Activated naive CD4-positive, alpha-beta T cell treated with anti-CD3 and anti-CD28 coated beads, Interleukin-2, amount 10 ng/mL, durations not matched to agents 7 days and 5 days (primary cell): ENCODE data around the gene TBCC.
A peak's percentile ranks its signal among the peaks of the same experiment; 100 is the strongest.

Source experiments
- CTCF ChIA-PET: fragments of 350-600 bp; sonication (Branson Sonifier 250); formaldehyde crosslinking; loops from one replicate; lab custom pipeline; 2021; ENCODE audit warnings: antibody characterized with exemption; lab: Charles Lee
- DNase-seq: peaks from one replicate; pipeline ENCODE4 v3.0.0-alpha.2; 2020
- H3K27ac Mint-ChIP-seq: one replicate; pipeline ENCODE4 v1.8.0; 2021; ENCODE audit warnings: mild to moderate bottlenecking, moderate library complexity, mixed read lengths
- H3K27me3 Mint-ChIP-seq: one replicate; pipeline ENCODE4 v1.8.0; 2021; ENCODE audit warnings: mild to moderate bottlenecking, mixed read lengths
- H3K36me3 Mint-ChIP-seq: one replicate; pipeline ENCODE4 v1.8.0; 2021; ENCODE audit warnings: mixed read lengths
- H3K4me1 Mint-ChIP-seq: one replicate; pipeline ENCODE4 v1.8.0; 2021; ENCODE audit warnings: mixed read lengths
- H3K4me3 Mint-ChIP-seq: one replicate; pipeline ENCODE4 v1.8.0; 2021; ENCODE audit warnings: mild to moderate bottlenecking, moderate library complexity, mixed read lengths
- H3K9me3 Mint-ChIP-seq: one replicate; pipeline ENCODE4 v1.8.0; 2021; ENCODE audit warnings: mixed read lengths

Gene TBCC

DNA sequence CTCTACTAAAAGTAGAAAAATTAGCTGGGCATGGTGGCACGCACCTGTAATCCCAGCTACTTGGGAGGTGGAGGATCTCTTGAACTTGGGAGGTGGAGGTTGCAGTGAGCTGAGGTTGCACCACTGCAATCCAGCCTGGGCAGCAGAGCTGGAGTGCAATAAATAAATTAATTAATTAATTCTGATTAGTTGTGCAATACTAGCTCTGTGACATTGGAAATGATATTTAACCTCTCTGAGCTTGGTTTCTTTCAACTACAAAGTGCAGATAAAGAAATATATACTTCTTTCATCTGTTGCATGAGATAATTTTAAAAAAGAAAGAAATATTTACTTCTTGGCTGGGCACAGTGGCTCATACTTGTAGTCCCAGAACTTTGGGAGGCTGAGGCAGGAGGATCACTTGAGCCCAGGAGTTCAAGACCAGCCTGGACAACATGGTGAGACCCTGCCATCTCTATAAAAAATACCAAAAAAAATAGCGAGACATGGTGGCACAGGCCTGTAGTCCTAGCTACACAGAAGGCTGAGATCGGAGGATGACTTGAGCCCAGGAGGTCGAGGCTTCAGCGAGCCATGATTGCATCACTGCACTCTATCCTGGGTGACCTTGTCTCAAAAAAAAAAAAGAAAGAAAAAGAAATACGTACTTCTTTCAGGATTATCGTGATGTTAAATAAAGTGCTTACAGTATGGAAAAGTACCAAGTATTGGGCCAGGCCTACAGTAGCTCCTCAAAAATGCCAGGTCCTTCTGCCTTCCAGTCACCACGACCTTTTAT, 15.6 kb upstream of the TBCC start:
- Mint-ChIP-seq H3K9me3 (no peaks in the 10 kb centered on the region), H3K4me3 (no peak overlapping the region), H3K4me1 (peaks cover 7% of the 10 kb centered on the region), H3K27ac (no peak overlapping the region), H3K27me3 (no peaks in the 10 kb centered on the region), H3K36me3 (peaks cover 31% of the 10 kb centered on the region)
- CTCF ChIA-PET, result no interaction called here
- DNase-seq, result no peak

DNA sequence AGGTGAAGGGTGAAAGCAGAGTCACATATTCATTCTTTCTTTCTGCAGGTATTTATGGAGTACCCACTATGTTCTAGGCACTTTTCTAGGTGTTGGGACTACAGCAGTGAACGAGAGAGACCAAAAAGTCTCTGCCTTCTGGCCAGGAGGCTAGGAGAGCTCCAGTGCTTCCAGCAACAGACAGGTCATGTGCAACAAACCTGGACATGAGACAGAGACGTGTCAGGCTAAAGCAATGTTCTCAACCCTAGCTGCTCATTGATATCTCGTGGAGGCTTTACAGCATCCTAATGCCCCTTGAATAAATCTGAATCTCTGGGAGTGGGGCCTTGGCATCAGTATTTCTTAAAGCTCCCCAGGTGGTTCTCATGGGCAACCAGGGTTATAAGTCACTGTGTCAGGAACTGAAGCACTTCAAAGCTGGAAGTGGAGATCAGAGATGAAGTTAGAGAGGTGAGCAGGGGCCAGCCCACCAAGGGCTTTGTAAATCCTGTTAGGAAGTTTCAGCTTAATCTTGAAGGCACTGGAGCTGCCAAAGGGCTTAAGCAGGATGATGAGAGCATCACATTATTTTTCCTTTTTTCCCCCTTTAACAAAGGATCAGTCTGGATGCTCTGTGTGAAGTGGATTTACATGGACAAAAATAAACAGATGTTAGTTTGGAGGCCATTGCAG, 13.0 kb upstream of the TBCC start:
- no peak overlapping the region for H3K27ac Mint-ChIP-seq
- H3K9me3 Mint-ChIP-seq, result no peaks in the 10 kb centered on the region
- peaks cover 26% of the 10 kb centered on the region for H3K36me3 Mint-ChIP-seq
- DNase-seq, result no peak
- peaks cover 7% of the 10 kb centered on the region for H3K4me1 Mint-ChIP-seq
- H3K27me3 Mint-ChIP-seq, result no peaks in the 10 kb centered on the region
- H3K4me3 Mint-ChIP-seq, result no peak overlapping the region
- CTCF ChIA-PET, result interaction anchor here (1.0 to 1.7 kb wide), 2 partner anchors 10 kb away, joined by 3 to 4 read pairs; no protein-coding TSS in a partner anchor

DNA sequence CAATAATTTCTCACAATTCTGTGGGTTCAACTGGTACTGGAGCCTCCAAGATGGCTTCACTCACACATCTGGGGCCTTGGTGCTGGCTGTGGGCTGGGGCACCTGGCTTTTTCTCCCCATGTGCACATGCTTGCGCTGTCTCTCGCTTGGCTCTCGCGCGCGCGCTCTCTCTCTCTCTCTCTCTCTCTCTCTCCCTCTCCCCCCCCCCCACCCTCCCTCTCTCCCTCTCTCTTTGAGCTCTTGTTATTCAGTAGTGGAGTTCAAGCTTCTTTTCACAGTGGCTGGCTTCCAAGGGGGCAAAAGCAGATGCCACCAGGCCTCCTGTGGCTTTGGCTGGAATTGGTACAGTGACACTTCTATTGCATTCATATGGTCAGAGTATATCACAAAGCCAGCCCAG, 10.8 kb upstream of the TBCC start:
- peaks cover 31% of the 10 kb centered on the region for H3K36me3 Mint-ChIP-seq
- H3K27me3 Mint-ChIP-seq, result no peaks in the 10 kb centered on the region
- H3K9me3 Mint-ChIP-seq, result no peaks in the 10 kb centered on the region

DNA sequence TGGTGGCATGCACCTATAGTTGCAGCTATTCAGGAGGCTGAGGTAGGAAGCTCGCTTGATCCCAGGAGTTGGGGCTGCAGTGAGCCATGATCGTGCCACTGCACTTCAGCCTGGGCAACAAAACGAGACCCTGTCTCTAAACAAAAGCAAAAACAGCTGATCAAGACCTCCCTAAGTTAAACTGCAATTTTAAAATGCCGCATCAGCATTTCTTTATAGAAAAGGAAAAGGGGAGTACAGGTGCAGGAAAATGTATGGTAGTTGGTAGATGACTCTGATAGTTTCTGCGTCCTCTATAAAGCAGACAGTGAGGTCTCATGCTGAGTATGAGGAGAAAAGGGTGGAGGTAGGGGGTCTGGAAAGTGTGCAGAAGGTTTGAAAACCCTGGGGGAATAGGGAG, 8.9 kb upstream of the TBCC start:
- no peaks in the 10 kb centered on the region for H3K27me3 Mint-ChIP-seq
- H3K36me3 Mint-ChIP-seq, result peaks cover 31% of the 10 kb centered on the region
- H3K4me3 Mint-ChIP-seq, result no peak overlapping the region
- H3K9me3 Mint-ChIP-seq, result no peaks in the 10 kb centered on the region
- CTCF ChIA-PET, result no interaction called here
- H3K4me1 Mint-ChIP-seq, result peaks cover 12% of the 10 kb centered on the region
- DNase-seq, result no peak
- no peak overlapping the region for H3K27ac Mint-ChIP-seq

More for the DNA sequence above, 10.8 kb upstream of the TBCC start:
- H3K4me1 Mint-ChIP-seq, result peaks cover 9% of the 10 kb centered on the region
- H3K27ac Mint-ChIP-seq, result no peak overlapping the region
- H3K4me3 Mint-ChIP-seq, result no peak overlapping the region
- CTCF ChIA-PET, result no interaction called here
- DNase-seq, result no peak

DNA sequence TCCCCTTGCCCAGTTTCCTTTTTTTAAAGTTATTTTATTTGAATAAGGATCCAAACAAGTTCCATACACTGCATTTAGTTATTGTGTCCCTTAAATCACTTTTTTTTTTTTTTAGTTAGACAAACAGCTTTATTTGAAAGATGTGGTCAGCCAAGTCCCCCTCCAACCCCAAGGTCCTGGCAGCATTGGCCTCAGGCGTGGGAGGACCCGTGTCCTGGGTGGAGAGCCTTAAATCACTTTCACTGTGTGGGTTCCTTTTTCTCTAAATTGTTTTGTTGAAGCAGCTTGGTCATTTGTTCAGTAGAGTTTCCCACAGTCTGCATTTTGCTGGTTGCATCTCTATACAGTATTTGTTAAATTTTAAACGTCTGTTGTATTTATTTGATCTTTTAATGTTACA, 5.2 kb upstream of the TBCC start:
- DNase-seq, result no peak
- Mint-ChIP-seq H3K4me1 (peaks cover 23% of the 10 kb centered on the region), H3K9me3 (no peaks in the 10 kb centered on the region), H3K36me3 (peaks cover 22% of the 10 kb centered on the region), H3K27ac (no peak overlapping the region), H3K4me3 (no peak overlapping the region), H3K27me3 (no peaks in the 10 kb centered on the region)
- CTCF ChIA-PET, result no interaction called here

DNA sequence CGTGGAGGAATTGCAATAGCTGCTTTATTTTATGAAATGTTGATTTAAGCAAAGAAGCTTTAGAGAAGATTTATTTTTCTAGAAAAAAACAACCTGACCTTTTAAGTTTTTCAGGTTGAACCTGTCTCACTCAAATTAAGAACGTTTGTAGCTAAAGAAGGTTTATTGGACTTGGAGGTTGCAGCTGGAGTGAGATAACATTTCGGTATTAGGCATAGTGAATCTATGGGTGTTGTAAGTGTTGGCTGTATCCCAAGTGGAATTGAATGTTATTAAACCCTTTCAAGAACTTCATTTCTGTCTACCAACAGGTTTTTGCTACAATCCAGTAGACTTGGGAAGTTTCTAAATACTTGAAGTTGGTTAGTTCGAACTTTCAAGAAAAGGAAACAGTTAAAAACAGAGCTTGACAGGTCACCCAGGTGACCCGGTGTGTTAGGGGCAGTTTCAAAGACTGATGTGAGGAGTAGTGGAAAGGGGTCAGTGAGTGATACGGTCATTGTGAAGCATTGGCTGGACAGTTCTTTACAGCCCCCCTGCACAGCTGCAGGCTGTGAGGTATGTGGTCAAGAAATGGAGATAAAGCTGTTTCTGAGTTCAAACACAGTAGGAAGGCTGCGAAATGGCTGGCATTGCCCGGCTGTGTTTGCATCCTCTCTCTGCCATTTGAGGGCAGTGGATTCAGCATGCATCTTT, 2.4 kb upstream of the TBCC start:
- H3K4me1 Mint-ChIP-seq, result peaks cover 34% of the 10 kb centered on the region

DNA sequence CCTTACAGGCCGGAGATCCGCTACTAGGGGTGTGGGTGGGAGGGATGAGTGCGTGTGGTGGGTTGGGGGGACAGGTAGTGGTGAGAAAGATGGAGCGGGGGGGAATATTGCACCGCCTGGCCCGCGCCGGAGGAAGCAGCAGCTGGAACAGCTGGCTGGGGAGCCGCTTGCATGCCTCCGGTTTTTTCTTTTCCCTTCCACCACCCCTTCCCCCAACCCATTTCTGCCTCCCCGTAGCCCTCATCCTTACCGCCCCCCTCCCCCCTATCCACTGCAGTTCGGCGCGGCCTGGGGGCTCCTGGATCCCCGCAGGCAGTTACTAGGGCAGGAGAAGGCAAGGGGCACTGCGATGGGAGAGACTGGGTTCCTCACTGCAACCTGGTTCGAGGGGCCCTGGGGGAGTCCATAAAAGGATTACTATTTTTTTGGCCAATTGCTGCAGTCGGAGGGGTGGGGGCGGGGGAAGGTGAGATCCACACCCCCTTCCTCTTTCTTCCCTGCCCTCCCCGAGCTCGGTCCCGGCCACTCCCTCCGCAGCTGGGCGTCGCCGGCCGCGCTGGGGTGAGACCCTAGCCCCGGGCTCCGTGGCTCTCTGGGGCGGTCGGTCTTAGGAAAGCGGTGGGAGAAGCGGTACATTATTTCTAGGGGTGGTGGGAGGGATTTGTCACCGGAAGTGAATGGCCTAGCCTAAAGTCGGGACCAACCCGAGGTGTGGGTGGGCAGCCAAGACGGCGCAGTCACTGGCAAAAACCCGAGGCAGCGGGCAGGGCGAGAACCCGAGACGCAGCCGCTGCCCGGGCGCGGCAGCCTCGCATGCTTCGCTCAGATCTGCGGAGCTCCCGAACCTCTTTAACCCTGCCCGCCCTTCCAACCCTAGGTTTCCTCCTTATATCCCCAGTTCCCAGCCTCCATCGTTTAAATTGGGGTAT, 824 bp upstream of the TBCC start:
- no peaks in the 10 kb centered on the region for H3K9me3 Mint-ChIP-seq
- DNase-seq, result peak; percentile 91
- peak overlapping the region; percentile 100 for H3K27ac Mint-ChIP-seq
- CTCF ChIA-PET, result interaction anchor here (0.6 to 1.8 kb wide), 6 partner anchors 10 to 133 kb away, joined by 3 to 7 read pairs (median 4); partner anchors contain the start of gene RPL7L1
- peaks cover 29% of the 10 kb centered on the region for H3K36me3 Mint-ChIP-seq
- peaks cover 39% of the 10 kb centered on the region for H3K4me1 Mint-ChIP-seq
- peaks cover 3% of the 10 kb centered on the region for H3K27me3 Mint-ChIP-seq
- H3K4me3 Mint-ChIP-seq, result peak overlapping the region; percentile 100

More for the DNA sequence above, 2.4 kb upstream of the TBCC start:
- Mint-ChIP-seq H3K27ac (peak overlapping the region; percentile 100), H3K27me3 (peaks cover 3% of the 10 kb centered on the region), H3K4me3 (peak overlapping the region; percentile 100), H3K36me3 (peaks cover 30% of the 10 kb centered on the region), H3K9me3 (no peaks in the 10 kb centered on the region)
- CTCF ChIA-PET, result interaction anchor here (0.7 to 1.7 kb wide), 4 partner anchors 10 to 129 kb away, joined by 3 to 4 read pairs (median 3); no protein-coding TSS in a partner anchor
- no peak for DNase-seq

DNA sequence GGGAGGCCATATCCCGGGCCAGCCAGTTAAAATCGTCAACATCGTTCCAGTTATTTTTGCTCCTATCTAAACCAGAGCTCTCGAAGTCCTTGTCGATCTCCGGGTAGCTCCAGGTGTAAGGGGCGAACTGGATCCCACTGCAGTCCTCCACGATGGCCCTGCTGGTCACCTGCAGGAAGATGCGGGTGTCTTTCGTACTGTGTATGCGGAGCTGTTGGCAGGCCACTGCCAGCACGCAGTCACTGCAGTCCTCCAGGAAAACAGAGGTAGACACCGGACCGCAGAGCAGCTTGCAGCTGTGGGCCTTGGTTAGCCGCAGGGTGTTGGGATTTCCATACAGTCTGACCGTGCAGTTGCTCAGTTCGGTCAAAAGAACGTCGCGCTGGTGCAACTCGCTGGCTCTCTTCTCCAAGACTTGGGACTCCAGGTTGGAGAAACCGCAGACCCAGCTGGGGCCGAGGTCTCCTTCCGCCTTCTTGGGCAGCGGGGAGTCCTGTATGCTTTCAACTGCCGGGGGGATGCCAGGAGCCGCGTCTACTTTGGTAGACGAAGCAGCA, 742 bp downstream of the TBCC start:
- Mint-ChIP-seq H3K27ac (peak overlapping the region; percentile 100), H3K4me1 (peaks cover 35% of the 10 kb centered on the region), H3K27me3 (peaks cover 15% of the 10 kb centered on the region), H3K4me3 (peak overlapping the region; percentile 100), H3K36me3 (peaks cover 27% of the 10 kb centered on the region), H3K9me3 (no peaks in the 10 kb centered on the region)
- CTCF ChIA-PET, result interaction anchor here (0.7 to 1.6 kb wide), 4 partner anchors 8 to 198 kb away, joined by 3 to 4 read pairs (median 4); partner anchors contain the start of gene RPL7L1
- peak; percentile 60 for DNase-seq

DNA sequence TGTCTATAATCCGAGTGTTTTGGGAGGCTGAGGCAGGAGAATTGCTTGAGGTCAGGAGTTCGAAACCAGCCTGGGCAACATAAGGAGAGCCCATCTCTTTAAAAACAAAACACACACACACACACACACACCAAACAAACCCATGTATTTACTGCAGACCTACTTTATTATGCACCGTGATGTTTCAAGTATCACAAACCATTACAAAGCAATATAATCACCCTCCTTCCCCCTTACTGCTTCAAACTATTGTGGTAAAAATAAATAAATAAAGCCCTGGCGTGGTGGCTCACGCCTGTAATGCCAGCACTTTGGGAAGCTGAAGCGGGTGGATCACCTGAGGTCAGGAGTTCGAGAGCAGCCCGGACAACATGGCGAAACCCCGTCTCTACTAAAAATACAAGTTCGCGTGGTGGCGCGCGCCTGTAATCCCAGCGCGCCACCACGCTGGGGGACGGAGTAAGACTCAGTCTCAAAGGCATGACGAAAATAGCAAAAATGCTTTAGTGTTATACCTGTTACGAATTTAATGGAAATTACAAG, 1.5 kb downstream of the TBCC start:
- Mint-ChIP-seq H3K27ac (peak overlapping the region; percentile 16), H3K4me1 (peaks cover 35% of the 10 kb centered on the region), H3K36me3 (peaks cover 26% of the 10 kb centered on the region), H3K4me3 (peak overlapping the region; percentile 100), H3K27me3 (peaks cover 16% of the 10 kb centered on the region), H3K9me3 (no peaks in the 10 kb centered on the region)
- CTCF ChIA-PET, result interaction anchor here (1.5 kb wide), 1 partner anchor 197 kb away, joined by 4 read pairs; no protein-coding TSS in a partner anchor
- DNase-seq, result no peak

DNA sequence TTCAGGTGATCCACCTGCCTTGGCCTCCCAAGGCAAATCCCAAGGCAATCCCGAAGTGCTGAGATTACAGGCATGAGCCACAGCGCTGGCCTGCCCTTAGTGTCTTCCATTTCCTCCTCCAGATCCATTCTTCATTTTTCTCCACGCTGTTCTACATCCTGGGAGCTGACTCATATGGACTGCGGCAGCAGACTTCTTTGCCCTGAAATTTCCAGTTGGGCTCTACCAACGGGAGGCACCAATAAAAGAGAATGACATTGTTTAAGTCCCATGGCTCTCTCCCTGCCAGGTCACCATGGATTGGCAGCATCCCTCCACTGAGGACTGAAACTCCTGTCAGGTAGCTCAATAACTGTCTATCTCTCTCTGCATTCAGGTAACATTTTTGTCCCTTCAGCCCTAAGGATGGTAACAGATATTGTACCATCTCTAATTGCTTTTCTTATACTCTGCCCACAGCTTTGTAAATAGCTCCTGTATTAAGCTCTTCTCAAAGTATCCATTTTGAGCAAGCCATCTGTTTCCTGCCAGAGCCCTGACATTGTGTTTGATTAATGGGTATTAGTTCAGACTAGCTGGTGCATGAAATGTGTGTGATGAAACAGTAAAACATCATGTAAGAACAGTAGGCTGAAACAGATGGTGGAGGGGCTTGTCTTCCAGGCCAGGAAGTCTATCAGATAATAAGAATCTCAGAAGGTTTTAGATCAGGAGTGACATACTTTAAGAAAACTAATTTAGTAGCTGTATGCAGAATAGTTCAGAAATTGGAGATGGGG, 3.6 kb downstream of the TBCC start:
- no peak overlapping the region for H3K4me3 Mint-ChIP-seq

DNA sequence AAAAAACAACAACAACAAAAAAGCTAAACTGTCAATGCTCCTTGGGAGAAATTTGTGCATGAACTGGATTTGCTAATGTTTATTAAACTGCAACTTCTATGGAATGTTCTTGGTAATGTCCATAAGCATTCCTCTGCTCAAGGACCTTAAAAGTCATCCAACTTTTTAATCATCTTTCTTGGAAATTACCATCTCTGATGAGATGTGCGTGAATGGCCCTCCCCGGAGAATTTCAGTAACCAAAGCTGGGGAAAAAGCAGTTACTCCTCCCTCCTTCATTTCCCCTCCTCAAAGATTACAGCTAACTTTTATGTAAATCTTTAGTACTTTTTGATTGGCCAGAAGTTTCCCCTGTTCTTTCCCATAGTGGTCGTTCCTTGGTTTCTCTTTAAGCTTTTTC, 5.2 kb downstream of the TBCC start:
- CTCF ChIA-PET, result interaction anchor here (1.1 to 1.2 kb wide), 2 partner anchors 10 to 78 kb away, joined by 3 read pairs; no protein-coding TSS in a partner anchor
- no peak for DNase-seq
- Mint-ChIP-seq H3K9me3 (no peaks in the 10 kb centered on the region), H3K4me1 (peaks cover 17% of the 10 kb centered on the region), H3K4me3 (no peak overlapping the region), H3K27ac (no peak overlapping the region), H3K36me3 (peaks cover 14% of the 10 kb centered on the region), H3K27me3 (peaks cover 37% of the 10 kb centered on the region)

More for the DNA sequence above, 3.6 kb downstream of the TBCC start:
- H3K4me1 Mint-ChIP-seq, result peaks cover 19% of the 10 kb centered on the region
- DNase-seq, result no peak
- peaks cover 16% of the 10 kb centered on the region for H3K36me3 Mint-ChIP-seq
- H3K9me3 Mint-ChIP-seq, result no peaks in the 10 kb centered on the region
- H3K27me3 Mint-ChIP-seq, result peaks cover 28% of the 10 kb centered on the region
- H3K27ac Mint-ChIP-seq, result no peak overlapping the region
- CTCF ChIA-PET, result interaction anchor here (0.7 to 1.4 kb wide), 2 partner anchors 11 to 149 kb away, joined by 3 to 4 read pairs; no protein-coding TSS in a partner anchor

DNA sequence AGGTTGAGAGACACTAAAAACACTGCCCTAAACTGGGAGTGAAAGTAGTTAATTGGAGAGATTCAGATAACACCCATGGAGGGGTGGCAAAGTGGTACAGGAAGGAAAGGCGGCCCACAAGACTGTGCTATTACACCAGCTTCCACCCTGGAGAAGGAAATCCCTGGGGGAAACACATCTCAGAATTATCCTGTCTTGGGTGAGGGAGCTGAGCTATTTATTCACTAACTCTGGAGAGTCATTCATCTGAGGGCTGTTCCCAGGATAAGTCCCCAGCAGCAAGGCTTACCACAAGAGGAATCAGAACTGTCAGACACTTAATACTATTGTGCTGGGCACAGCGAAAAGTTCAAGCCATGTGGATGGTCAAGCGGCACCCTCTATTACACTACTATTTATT, 9.9 kb downstream of the TBCC start:
- Mint-ChIP-seq H3K9me3 (no peaks in the 10 kb centered on the region), H3K36me3 (no peaks in the 10 kb centered on the region), H3K4me3 (no peak overlapping the region), H3K27me3 (peaks cover 34% of the 10 kb centered on the region), H3K4me1 (no peaks in the 10 kb centered on the region), H3K27ac (no peak overlapping the region)
- no peak for DNase-seq
- CTCF ChIA-PET, result interaction anchor here (1.0 kb wide), 1 partner anchor 10 kb away, joined by 4 read pairs; no protein-coding TSS in a partner anchor
